ENCODE data around the gene DNAH7. TPM values are rescaled to one million over a fixed set of nuclear protein-coding genes. Genes with fewer than 3 reads are reported as not detected.

The DNAH7 gene
- total and polyA plus RNA-seq, 8 donors: 1.6 to 6.2 (median 4.8) TPM

DNA sequence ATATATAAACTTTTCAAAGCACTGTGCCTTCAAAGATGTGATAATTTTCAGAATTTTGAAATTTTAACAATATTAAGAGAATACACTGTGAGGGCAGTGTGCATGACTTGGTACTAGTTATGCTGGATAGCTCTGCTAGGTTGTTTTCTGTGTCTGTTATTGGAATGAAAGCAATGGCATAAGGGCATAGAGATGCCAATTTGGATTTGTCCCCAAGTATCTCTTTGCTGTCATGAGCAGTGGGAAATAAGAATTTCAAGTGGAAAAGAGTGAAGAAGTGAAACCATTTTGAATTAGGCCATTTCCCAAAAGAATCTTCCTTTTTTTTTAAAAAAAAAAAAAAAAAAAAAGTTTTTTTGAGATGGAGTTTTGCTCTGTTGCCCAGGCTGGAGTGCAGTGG is 334.8 kb downstream of the DNAH7 start:
- Histone ChIP-seq H3K36me3 (peaks cover 0 to 24% of the 10 kb centered on the region in 2 donors), H3K27ac (no peak overlapping the region), H3K4me1 (no peaks in the 10 kb centered on the region), H3K27me3 (no peaks in the 10 kb centered on the region), H3K9me3 (no peaks in the 10 kb centered on the region), H3K4me3 (no peak overlapping the region)
- TF ChIP-seq, protein P1, sequence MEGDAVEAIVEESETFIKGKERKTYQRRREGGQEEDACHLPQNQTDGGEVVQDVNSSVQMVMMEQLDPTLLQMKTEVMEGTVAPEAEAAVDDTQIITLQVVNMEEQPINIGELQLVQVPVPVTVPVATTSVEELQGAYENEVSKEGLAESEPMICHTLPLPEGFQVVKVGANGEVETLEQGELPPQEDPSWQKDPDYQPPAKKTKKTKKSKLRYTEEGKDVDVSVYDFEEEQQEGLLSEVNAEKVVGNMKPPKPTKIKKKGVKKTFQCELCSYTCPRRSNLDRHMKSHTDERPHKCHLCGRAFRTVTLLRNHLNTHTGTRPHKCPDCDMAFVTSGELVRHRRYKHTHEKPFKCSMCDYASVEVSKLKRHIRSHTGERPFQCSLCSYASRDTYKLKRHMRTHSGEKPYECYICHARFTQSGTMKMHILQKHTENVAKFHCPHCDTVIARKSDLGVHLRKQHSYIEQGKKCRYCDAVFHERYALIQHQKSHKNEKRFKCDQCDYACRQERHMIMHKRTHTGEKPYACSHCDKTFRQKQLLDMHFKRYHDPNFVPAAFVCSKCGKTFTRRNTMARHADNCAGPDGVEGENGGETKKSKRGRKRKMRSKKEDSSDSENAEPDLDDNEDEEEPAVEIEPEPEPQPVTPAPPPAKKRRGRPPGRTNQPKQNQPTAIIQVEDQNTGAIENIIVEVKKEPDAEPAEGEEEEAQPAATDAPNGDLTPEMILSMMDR (IDR thresholded peaks at IDR 0.05): no peak
- intact Hi-C loops (cut with DNase I): no loop called here
- DNase-seq (no peak), ATAC-seq (no peak)

DNA sequence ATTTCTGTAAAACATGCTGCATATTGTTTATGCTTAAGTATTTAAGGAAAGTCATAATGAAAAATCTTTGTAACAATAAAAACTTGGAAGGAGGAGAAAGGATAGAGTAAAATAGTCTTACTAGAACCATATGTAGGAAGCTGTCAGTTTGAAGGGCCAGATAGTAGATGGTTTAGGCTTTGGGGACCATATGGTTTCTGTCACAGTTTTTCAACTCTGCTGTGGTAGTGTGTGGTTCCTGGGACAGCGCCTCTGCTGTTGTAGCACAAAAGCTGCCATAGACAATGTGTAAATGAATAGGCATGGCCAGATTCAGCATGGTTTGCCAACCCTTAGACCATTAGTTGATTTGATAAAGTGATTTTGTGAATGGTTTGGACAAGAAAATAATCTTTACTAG is 336.1 kb downstream of the DNAH7 start:
- H3K4me3 ChIP-seq: no peak overlapping the region
- ATAC-seq (no peak), DNase-seq (peak in 1 of 4 donors; percentile 5)
- H3K4me1 ChIP-seq: no peaks in the 10 kb centered on the region
- H3K36me3 ChIP-seq: peaks cover 0 to 28% of the 10 kb centered on the region in 2 donors
- no peak overlapping the region for H3K27ac ChIP-seq
- H3K9me3 ChIP-seq: no peaks in the 10 kb centered on the region
- TF ChIP-seq, protein P1 (IDR thresholded peaks at IDR 0.05): no peak
- H3K27me3 ChIP-seq: no peaks in the 10 kb centered on the region
- intact Hi-C loops (cut with DNase I): no loop called here

DNA sequence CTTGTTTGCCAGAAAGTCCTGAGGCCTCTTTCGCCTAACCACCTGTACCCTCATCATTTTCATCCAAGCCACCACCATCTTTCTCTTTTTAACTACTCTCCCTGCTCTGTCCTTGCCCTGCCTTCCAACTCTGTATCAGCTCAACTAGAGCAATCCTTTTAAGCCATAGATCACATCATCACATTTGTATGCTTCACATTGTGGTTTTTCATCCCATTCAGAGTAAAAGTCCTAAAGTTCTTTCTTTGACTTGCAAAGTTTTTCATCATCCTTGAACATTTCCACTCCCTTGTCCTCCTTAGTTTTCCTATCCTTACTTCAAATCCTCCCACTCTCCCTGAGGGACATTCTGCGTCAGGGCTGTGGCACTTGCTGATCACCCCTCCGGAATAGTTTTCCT is 337.7 kb downstream of the DNAH7 start:
- intact Hi-C loops (cut with DNase I): no loop called here
- DNase-seq (no peak), ATAC-seq (no peak)
- Histone ChIP-seq H3K36me3 (peaks cover 0 to 28% of the 10 kb centered on the region in 2 donors), H3K4me1 (no peaks in the 10 kb centered on the region), H3K27ac (no peak overlapping the region), H3K4me3 (no peak overlapping the region), H3K27me3 (no peaks in the 10 kb centered on the region), H3K9me3 (no peaks in the 10 kb centered on the region)
- TF ChIP-seq, protein P1 (IDR thresholded peaks at IDR 0.05): no peak

DNA sequence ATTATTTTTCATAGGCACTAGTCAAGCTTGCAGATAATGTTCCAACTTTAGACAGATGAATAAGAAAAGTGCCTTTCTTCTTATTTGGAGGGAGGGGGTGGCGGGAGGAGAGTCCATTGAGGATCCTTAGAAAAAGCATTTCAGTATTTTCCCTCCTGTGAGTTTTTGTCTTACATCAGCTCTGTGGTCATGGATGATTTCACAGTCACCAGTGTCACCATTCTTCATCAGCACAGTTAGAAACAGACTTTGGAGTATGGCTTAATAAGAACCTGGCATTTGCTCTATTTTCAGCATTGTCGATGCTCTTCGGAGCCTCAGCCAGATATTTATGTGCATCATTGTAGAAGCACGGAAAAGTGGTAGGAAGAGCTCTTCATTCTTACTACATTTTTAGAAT is 341.5 kb downstream of the DNAH7 start:
- no peak for DNase-seq
- no peak for ATAC-seq

DNA sequence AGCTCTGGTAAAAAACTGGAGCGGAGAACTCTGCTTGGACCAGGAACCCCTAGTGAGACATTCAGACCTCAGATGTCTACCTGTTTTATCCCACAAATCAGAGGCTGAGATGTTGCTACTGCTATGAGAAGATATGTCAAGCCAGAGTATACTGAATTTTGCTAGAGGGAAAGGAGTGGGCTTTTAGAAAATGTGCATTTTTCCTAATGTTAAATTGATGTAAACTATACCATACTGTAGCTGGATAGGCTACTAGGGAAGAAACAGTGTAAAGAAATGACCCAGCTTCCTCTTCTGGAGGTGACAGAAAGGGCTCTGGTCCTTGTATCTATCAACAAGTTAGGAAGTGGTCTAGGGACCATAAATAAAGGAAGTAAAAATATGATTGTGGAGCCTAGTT is 346.6 kb downstream of the DNAH7 start:
- Histone ChIP-seq H3K27ac (no peak overlapping the region), H3K4me3 (no peak overlapping the region), H3K9me3 (no peaks in the 10 kb centered on the region), H3K36me3 (peaks cover 0 to 22% of the 10 kb centered on the region in 2 donors), H3K27me3 (no peaks in the 10 kb centered on the region), H3K4me1 (no peaks in the 10 kb centered on the region)
- TF ChIP-seq, protein P1 (IDR thresholded peaks at IDR 0.05): no peak
- DNase-seq: no peak
- no peak for ATAC-seq
- intact Hi-C loops (cut with DNase I): no loop called here

More for the DNA sequence above, 341.5 kb downstream of the DNAH7 start:
- H3K4me3 ChIP-seq: no peak overlapping the region
- intact Hi-C loops (cut with DNase I): no loop called here
- H3K27me3 ChIP-seq: no peaks in the 10 kb centered on the region
- H3K4me1 ChIP-seq: no peaks in the 10 kb centered on the region
- TF ChIP-seq, protein P1 (IDR thresholded peaks at IDR 0.05): no peak
- no peaks in the 10 kb centered on the region for H3K9me3 ChIP-seq
- H3K27ac ChIP-seq: no peak overlapping the region
- H3K36me3 ChIP-seq: peaks cover 0 to 24% of the 10 kb centered on the region in 2 donors

Data from left lung (tissue), 10 donors.